GM12878 (cell line): ENCODE data around the gene MRPL20. TPM values are rescaled to one million over a fixed set of nuclear protein-coding genes. Genes with fewer than 3 reads are reported as not detected.

Experiments used
- ATAC-seq: fragments of 200-7000 bp; cut with Tn5 transposase; 3 replicates; pipeline ENCODE4 v1.9.1; 2020; ENCODE audit warnings: mild to moderate bottlenecking, moderate library complexity
- BruUV-seq: library from RNA; stranded (reverse); fragments of 400-500 nt; replicated peaks from 2 replicates; lab custom pipeline; 2021; lab: Mats Ljungman, UMichigan
- CTCF ChIA-PET: fragments of 300-600 bp; sonication (Branson Sonifier 250); formaldehyde crosslinking; extraction: SDS; loops from one replicate; lab custom pipeline; 2021; ENCODE audit warnings: inconsistent platforms; lab: Yijun Ruan, JAX
- POLR2A ChIA-PET: fragments of 350-600 bp; formaldehyde crosslinking; extraction: SDS; loops from one replicate; lab custom pipeline; 2021; ENCODE audit warnings: inconsistent platforms; lab: Charles Lee
- RAD21 ChIA-PET: fragments of 300-600 bp; sonication (Branson Sonifier 250); formaldehyde crosslinking; loops from one replicate; lab custom pipeline; 2023; ENCODE audit warnings: antibody characterized with exemption; ENCODE audit not compliant: unreplicated experiment; lab: Charles Lee
- SMC1A ChIA-PET: fragments of 300-600 bp; sonication (Branson Sonifier 250); formaldehyde crosslinking; loops from one replicate; lab custom pipeline; 2023; ENCODE audit not compliant: unreplicated experiment, uncharacterized antibody; lab: Charles Lee
- DNase-seq: peaks from one replicate; pipeline ENCODE4 v3.0.0-alpha.2; 2011; ENCODE audit warnings: low read depth, low spot score
- FAIRE-seq: peaks from 3 replicates; lab custom pipeline; 2011; peaks lifted over from hg19 to GRCh38; lab: Jason Lieb, UNC
- H2AFZ ChIP-seq: 2 replicates; pipeline ENCODE4 v1.6.0; 2011; ENCODE audit warnings: low read depth, low read length, control low read depth; ENCODE audit not compliant: control insufficient read depth
- H3K27ac ChIP-seq: 2 replicates; pipeline ENCODE4 v1.5.1; 2011; ENCODE audit warnings: control low read depth; ENCODE audit not compliant: control insufficient read depth, insufficient read depth
- H3K27me3 ChIP-seq, 2 experiments: replicated peaks in 1 of 2; 2 replicates each; pipeline versions ENCODE4 v1.6.0 to v1.6.1; 2011; ENCODE audit warnings: low read length in 1 of 2; ENCODE audit not compliant: control insufficient read depth in 2 of 2, insufficient read depth in 2 of 2
- H3K36me3 ChIP-seq, 2 experiments: 2 replicates each; pipeline ENCODE4 v1.5.1; 2011; ENCODE audit warnings: low read length in 1 of 2; ENCODE audit not compliant: control insufficient read depth in 2 of 2, insufficient read depth in 2 of 2
- H3K4me1 ChIP-seq: 2 replicates; pipeline ENCODE4 v1.6.1; 2011; ENCODE audit warnings: mild to moderate bottlenecking, low read length, moderate library complexity, mixed read lengths; ENCODE audit not compliant: control insufficient read depth, insufficient read depth
- H3K4me2 ChIP-seq: 2 replicates; pipeline ENCODE4 v1.6.0; 2011; ENCODE audit warnings: control low read depth; ENCODE audit not compliant: control insufficient read depth, insufficient read depth
- H3K4me3 ChIP-seq: fragments of 200-600 bp; sonication (generic); 2 replicates; pipeline ENCODE4 v1.5.1; 2016
- H3K79me2 ChIP-seq: 2 replicates; pipeline ENCODE4 v1.6.0; 2011; ENCODE audit warnings: low read length; ENCODE audit not compliant: control insufficient read depth, insufficient read depth
- H3K9ac ChIP-seq: 2 replicates; pipeline ENCODE4 v1.8.0; 2011; ENCODE audit warnings: low read length, control low read depth, mixed read lengths; ENCODE audit not compliant: control insufficient read depth, insufficient read depth
- H3K9me3 ChIP-seq: replicated peaks from 3 replicates; pipeline ENCODE4 v1.5.1; 2011; ENCODE audit warnings: mild to moderate bottlenecking, low read length; ENCODE audit not compliant: control insufficient read depth, insufficient read depth
- H4K20me1 ChIP-seq: 2 replicates; pipeline ENCODE4 v1.6.0; 2011; ENCODE audit not compliant: control insufficient read depth, insufficient read depth
- TAF1 ChIP-seq: IDR thresholded peaks from 2 replicates; pipeline ENCODE4 v1.6.1; 2011; ENCODE audit warnings: mild to moderate bottlenecking, low read depth, low read length, borderline replicate concordance
- WGBS: methylation state at CpG from one replicate; pipeline ENCODE4 v1.1.6; 2016; ENCODE audit warnings: low lambda C conversion rate; ENCODE audit not compliant: insufficient replicate concordance, insufficient coverage; ENCODE audit errors: missing lambda C conversion rate; 5-methylcytosine and 5-hydroxymethylcytosine counted together
- in situ Hi-C: fragments of 300-500 bp; cut with MboI; formaldehyde crosslinking; loops from 9 replicates; pipeline ENCODE4 v1.14.3; 2018; ENCODE audit warnings: mixed read lengths
- intact Hi-C: fragments of 100-400 bp; cut with micrococcal nuclease; formaldehyde crosslinking; loops from one replicate; pipeline ENCODE4 v1.14.2; 2022; ENCODE audit not compliant: unreplicated experiment
- polyA plus RNA-seq, 11 experiments: library from polyadenylated mRNA; depleted of rRNA in 4 of 11; unstranded in 6 of 11; stranded (reverse) in 5 of 11; fragments of >200 nt; fragmentation: Nextera tagmentation in 4 of 11; fragmentation: Illumina TruSeq in 1 of 11; extraction: Ambion mirVana in 4 of 11; extraction: Trizol in 1 of 11; gene quantifications; 1 replicate in 1 of 11; 2 replicates in 10 of 11; pipeline versions ENCODE4 v1.2.1 to v1.2.3, GENCODE V29; 2011 to 2016; ENCODE audit warnings: inconsistent platforms in 2 of 11, missing spikeins in 2 of 11, low read depth in 1 of 11
- total RNA-seq, 4 experiments: library from RNA; depleted of rRNA in 3 of 4; stranded (reverse); fragments of >200 nt in 3 of 4; fragmentation: Illumina TruSeq in 1 of 4; extraction: Trizol in 1 of 4; gene quantifications; 2 replicates each; pipeline versions ENCODE4 v1.2.1 to v1.2.3, GENCODE V29; 2013 to 2021
- TF ChIP-seq, protein P1 (sequence below): fragments of 450-650 bp; IDR thresholded peaks from 2 replicates; pipeline ENCODE4 v1.6.1; 2016; ENCODE audit warnings: mild to moderate bottlenecking
- TF ChIP-seq, protein P2 (sequence below): IDR thresholded peaks from 2 replicates; pipeline ENCODE4 v1.6.1; 2011; ENCODE audit warnings: borderline replicate concordance, low read depth, mild to moderate bottlenecking, moderate library complexity, mixed read lengths, low read length; ENCODE audit not compliant: insufficient read depth; ENCODE audit errors: extremely low read length

MRPL20 gene
- total and polyA plus RNA-seq, 10 of the 15 experiments (the other 5 are each of a cell fraction or from before 2014, with no cell fraction given), result 129 to 525 (median 255) TPM

DNA sequence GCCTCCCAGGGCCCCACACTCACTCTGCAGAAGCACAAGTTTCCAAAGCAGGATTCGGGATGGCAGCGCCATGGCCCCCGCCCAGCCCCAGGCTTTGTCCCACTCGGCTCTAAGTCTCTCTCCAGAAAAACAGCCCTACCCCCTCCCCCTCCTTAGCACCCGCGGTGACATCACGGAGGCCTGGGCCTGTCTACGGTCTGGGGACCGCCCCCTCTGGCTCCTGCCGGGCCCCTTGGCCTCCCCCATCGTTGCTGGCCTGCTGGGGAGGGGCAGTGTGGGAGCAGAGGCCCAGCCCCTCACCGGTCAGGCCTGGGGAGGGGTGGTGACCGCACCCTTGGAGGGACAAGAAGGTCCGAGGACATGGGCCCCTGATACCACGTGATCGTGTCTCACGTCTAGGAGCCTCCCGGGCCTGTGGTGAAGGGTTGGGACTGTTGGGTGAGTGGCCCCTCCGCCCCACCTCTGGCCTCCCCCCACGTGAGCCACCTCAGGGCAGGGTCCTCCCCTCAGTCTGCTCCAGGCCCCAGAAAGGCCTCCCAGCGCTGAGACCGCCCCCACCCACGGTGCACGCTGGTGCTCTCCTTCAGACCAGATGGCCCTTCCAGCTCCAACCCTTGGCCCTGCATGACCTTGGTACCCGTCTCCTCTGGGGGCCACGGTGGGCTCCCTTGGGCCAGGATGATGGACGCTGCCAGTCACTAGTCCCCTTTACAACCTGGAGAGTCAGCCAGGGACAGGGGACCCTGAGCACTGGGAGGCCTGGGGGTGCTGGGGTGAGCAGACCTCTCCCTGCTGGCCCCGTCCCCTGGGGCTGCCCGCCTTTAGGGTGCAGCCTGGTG lies 48.4 kb downstream of the MRPL20 start, which contains the start of gene MXRA8:
Gene MXRA8 (minus strand): TSS at position 123 of the 839 bp plus-strand sequence. CDS start 51 bp downstream, at position 72.
- ChIA-PET RAD21 (no interaction called here), POLR2A (no interaction called here), CTCF (interaction anchor here (1.7 kb wide), 1 partner anchor 13 kb away, joined by 8 read pairs; no protein-coding TSS in a partner anchor), SMC1A (no interaction called here)
- Histone ChIP-seq H3K4me3 (no peak within 1 kb of the TSS), H3K27me3 (peaks cover 0 to 1% of the 10 kb centered on the region in 2 experiments; a peak in 2 of 4 replicates), H3K27ac (no peak within 1 kb of the TSS), H3K4me2 (peak within 1 kb of the TSS; percentile 33; the same call in 1 of the 2 replicates), H3K36me3 (no peaks in the 10 kb centered on the region), H2AFZ (no peak within 1 kb of the TSS), H4K20me1 (no peaks in the 10 kb centered on the region), H3K4me1 (peaks cover 5% of the 10 kb centered on the region), H3K79me2 (no peaks in the 10 kb centered on the region), H3K9ac (no peak within 1 kb of the TSS), H3K9me3 (no peaks in the 10 kb centered on the region)
- intact Hi-C loops, result no loop called here
- TF ChIP-seq, protein P1, sequence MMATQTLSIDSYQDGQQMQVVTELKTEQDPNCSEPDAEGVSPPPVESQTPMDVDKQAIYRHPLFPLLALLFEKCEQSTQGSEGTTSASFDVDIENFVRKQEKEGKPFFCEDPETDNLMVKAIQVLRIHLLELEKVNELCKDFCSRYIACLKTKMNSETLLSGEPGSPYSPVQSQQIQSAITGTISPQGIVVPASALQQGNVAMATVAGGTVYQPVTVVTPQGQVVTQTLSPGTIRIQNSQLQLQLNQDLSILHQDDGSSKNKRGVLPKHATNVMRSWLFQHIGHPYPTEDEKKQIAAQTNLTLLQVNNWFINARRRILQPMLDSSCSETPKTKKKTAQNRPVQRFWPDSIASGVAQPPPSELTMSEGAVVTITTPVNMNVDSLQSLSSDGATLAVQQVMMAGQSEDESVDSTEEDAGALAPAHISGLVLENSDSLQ, result no peak
- no peak for TF ChIP-seq TAF1
- TF ChIP-seq, protein P2, sequence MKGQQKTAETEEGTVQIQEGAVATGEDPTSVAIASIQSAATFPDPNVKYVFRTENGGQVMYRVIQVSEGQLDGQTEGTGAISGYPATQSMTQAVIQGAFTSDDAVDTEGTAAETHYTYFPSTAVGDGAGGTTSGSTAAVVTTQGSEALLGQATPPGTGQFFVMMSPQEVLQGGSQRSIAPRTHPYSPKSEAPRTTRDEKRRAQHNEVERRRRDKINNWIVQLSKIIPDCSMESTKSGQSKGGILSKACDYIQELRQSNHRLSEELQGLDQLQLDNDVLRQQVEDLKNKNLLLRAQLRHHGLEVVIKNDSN, result peak; percentile 20
- DNase-seq (no peak), FAIRE-seq (no peak), ATAC-seq (peak; percentile 44)
- BruUV-seq, result no TSS peak
- 9% methylated on average over 29 of the region's 29 CpGs for WGBS
- in situ Hi-C loops, result no loop called here
